ENCODE measurements around the gene EXTL1. TPM values are rescaled to one million over a fixed set of nuclear protein-coding genes. Genes with fewer than 3 reads are reported as not detected.

Gene EXTL1
- total RNA-seq, 1 donor from 2014 or later, result not detected

DNA sequence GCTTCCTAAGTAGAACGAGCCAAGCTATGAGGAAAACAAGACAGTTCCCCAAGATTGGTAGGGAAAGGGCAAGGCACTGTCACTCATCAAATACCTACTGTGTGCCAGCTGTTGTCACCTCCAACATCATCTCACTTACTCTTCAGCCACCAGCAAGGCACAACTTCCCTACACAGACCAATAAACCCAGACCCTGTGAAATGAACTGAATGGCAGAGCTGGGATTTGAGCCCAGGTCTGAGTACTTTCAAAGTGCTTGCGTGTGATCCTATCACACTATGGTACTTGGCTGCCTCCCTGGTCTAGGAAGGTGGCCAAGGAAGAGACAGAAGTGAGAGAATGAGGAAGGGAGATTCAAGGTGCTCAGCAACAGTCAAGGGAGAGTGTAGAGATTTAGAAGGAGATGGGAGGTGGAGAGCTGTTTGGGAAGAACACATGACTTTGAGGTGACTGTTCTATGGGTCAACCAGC lies 62.6 kb downstream of the EXTL1 start:
- no peak for DNase-seq
- Mint-ChIP-seq H3K4me3 (no peak overlapping the region), H3K4me1 (no peaks in the 10 kb centered on the region), H3K27me3 (peaks cover 20% of the 10 kb centered on the region), H3K27ac (no peak overlapping the region), H3K9me3 (no peaks in the 10 kb centered on the region), H3K36me3 (ENCODE audit: low read depth) (no peaks in the 10 kb centered on the region)
- intact Hi-C loops (cut with micrococcal nuclease), result no loop called here

DNA sequence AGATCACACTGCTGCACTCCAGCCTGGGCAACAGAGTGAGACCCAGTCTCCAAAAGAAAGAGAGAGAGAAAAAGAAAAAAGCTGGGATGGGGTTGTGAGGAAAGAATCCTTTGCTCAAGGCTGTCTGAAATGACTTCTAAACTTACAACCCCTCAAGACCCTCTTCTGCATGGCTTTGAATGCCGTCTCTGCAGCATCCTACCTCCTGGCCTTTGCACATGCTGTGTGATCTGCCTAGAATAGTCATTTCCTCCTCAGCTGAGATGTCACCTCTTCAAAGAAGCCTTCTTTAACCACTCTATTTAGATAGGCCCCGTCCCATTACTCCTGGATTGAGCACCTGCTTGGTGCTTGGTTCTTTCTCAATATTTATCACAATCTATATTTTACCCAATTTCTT lies 63.3 kb downstream of the EXTL1 start:
- intact Hi-C loops (cut with micrococcal nuclease), result no loop called here
- no peaks in the 10 kb centered on the region for H3K4me1 Mint-ChIP-seq
- DNase-seq, result no peak

More for the DNA sequence above, 63.3 kb downstream of the EXTL1 start:
- no peaks in the 10 kb centered on the region for H3K36me3 Mint-ChIP-seq (ENCODE audit: low read depth)
- H3K9me3 Mint-ChIP-seq, result no peaks in the 10 kb centered on the region
- H3K4me3 Mint-ChIP-seq, result no peak overlapping the region
- H3K27ac Mint-ChIP-seq, result no peak overlapping the region
- peaks cover 18% of the 10 kb centered on the region for H3K27me3 Mint-ChIP-seq

Other genes with a start within 250 kb of the EXTL1 start
- gene SELENON, start 221.6 kb upstream of the EXTL1 start, total RNA-seq, result 8.2 and 9.9 TPM in 2 replicates
- 30.0 and 31.9 TPM in 2 replicates for gene MTFR1L, start 201.8 kb upstream of the EXTL1 start, total RNA-seq
- 12.0 and 13.9 TPM in 2 replicates for gene AUNIP, start 162.3 kb upstream of the EXTL1 start, total RNA-seq
- 6.6 and 6.8 TPM in 2 replicates for gene PAQR7, start 146.1 kb upstream of the EXTL1 start, total RNA-seq
- gene STMN1, start 115.4 kb upstream of the EXTL1 start, total RNA-seq, result 247 and 255 TPM in 2 replicates
- 6.8 and 7.6 TPM in 2 replicates for gene PAFAH2, start 23.7 kb upstream of the EXTL1 start, total RNA-seq
- not detected in 2 replicates for gene SLC30A2, start 24.3 kb downstream of the EXTL1 start, total RNA-seq
- gene TRIM63, start 45.9 kb downstream of the EXTL1 start, total RNA-seq, result not detected in 2 replicates
- 15.8 and 18.7 TPM in 2 replicates for gene PDIK1L, start 90.0 kb downstream of the EXTL1 start, total RNA-seq
- gene FAM110D, start 137.3 kb downstream of the EXTL1 start, total RNA-seq, result 0.07 and 0.09 TPM in 2 replicates
- gene C1orf232, start 147.2 kb downstream of the EXTL1 start, total RNA-seq, result not detected in 2 replicates
- 84.0 and 87.1 TPM in 2 replicates for gene ZNF593, start 148.1 kb downstream of the EXTL1 start, total RNA-seq
- gene ZNF593OS, start 150.1 kb downstream of the EXTL1 start, total RNA-seq, result not detected in 2 replicates
- 4.0 and 6.2 TPM in 2 replicates for gene CNKSR1, start 155.7 kb downstream of the EXTL1 start, total RNA-seq
- not detected in 2 replicates for gene CATSPER4, start 168.8 kb downstream of the EXTL1 start, total RNA-seq
- 39.3 and 40.8 TPM in 2 replicates for gene CEP85, start 212.4 kb downstream of the EXTL1 start, total RNA-seq

Measured in activated CD4-positive, alpha-beta T cell treated with anti-CD3 and anti-CD28 coated beads, Interleukin-2, amount 10 ng/mL, durations not matched to agents 24 days and 14 days (primary cell).